Bronchial epithelial cell (primary cell): ENCODE measurements around the gene LMO2. TPM values are rescaled to one million over a fixed set of nuclear protein-coding genes. Genes with fewer than 3 reads are reported as not detected.

Experiments used
- DNase-seq: peaks from one replicate; pipeline ENCODE4 v3.0.0-alpha.2; 2010; ENCODE audit warnings: low read depth
- FAIRE-seq: peaks from 2 replicates; lab custom pipeline; 2011; peaks lifted over from hg19 to GRCh38; lab: Jason Lieb, UNC
- H3K27me3 ChIP-seq: 2 replicates; pipeline ENCODE4 v1.5.1; 2011; ENCODE audit warnings: low read length; ENCODE audit not compliant: control insufficient read depth, insufficient read depth
- H3K36me3 ChIP-seq: 2 replicates; pipeline ENCODE4 v1.5.1; 2011; ENCODE audit warnings: low read length; ENCODE audit not compliant: control insufficient read depth, insufficient read depth
- H3K4me3 ChIP-seq: 2 replicates; pipeline ENCODE4 v1.5.1; 2011; ENCODE audit warnings: mild to moderate bottlenecking, low read depth, low read length, control low read depth
- CTCF ChIP-seq: IDR thresholded peaks from 2 replicates; pipeline ENCODE4 v1.5.1; 2011; ENCODE audit warnings: mild to moderate bottlenecking, moderate library complexity, low read length, control low read depth, inconsistent platforms; ENCODE audit not compliant: insufficient read depth, severe bottlenecking
- total RNA-seq: library from RNA; depleted of rRNA; stranded (reverse); fragments of >200 nt; gene quantifications from 2 replicates; pipeline ENCODE4 v1.2.1, GENCODE V29; 2014

LMO2 gene
- total RNA-seq, 1 donor from 2014 or later = 1.1 TPM

GRCh38 chr11:33892906-33893594 is 1.2 kb upstream of the LMO2 start:
- no peaks in the 10 kb centered on the region for H3K27me3 ChIP-seq
- DNase-seq (no peak), FAIRE-seq (no peak)
- TF ChIP-seq CTCF = no peak
- H3K4me3 ChIP-seq = no peak overlapping the region
- H3K36me3 ChIP-seq = no peaks in the 10 kb centered on the region

- no peak for FAIRE-seq
- no peak for TF ChIP-seq CTCF
Observed at GRCh38 chr11:33889821-33890378, 2.0 kb downstream of the LMO2 start.

GRCh38 chr11:33889296-33889695 is 2.6 kb downstream of the LMO2 start:
- DNase-seq (no peak), FAIRE-seq (no peak)
- Histone ChIP-seq H3K36me3 (no peaks in the 10 kb centered on the region), H3K27me3 (peaks cover 2% of the 10 kb centered on the region), H3K4me3 (no peak overlapping the region)
- no peak for TF ChIP-seq CTCF

More at GRCh38 chr11:33889821-33890378, 2.0 kb downstream of the LMO2 start:
- Histone ChIP-seq H3K36me3 (no peaks in the 10 kb centered on the region), H3K4me3 (no peak overlapping the region), H3K27me3 (peaks cover 2% of the 10 kb centered on the region)
- no peak for DNase-seq

GRCh38 chr11:33887886-33888285 is 4.0 kb downstream of the LMO2 start:
- TF ChIP-seq CTCF = no peak
- FAIRE-seq (no peak), DNase-seq (no peak)
- no peak overlapping the region for H3K4me3 ChIP-seq
- no peaks in the 10 kb centered on the region for H3K36me3 ChIP-seq
- H3K27me3 ChIP-seq = peaks cover 2% of the 10 kb centered on the region

- no peak for TF ChIP-seq CTCF
- DNase-seq = no peak
- H3K4me3 ChIP-seq = no peak overlapping the region
- H3K27me3 ChIP-seq = peaks cover 4% of the 10 kb centered on the region
- FAIRE-seq = peak; percentile 32
- H3K36me3 ChIP-seq = no peaks in the 10 kb centered on the region
Observed at GRCh38 chr11:33885338-33886005, 6.4 kb downstream of the LMO2 start.
